Body of pancreas (tissue), 4 donors: Measurements from ENCODE around the gene MOBP.

Experiments used
- CTCF ChIP-seq, 7 experiments: fragments of 450-650 bp in 4 of 7; fragments of 200-600 bp in 3 of 7; sonication (generic) in 3 of 7; IDR thresholded peaks; one replicate each; pipeline ENCODE4 v1.5.1; 2016 to 2019; ENCODE audit warnings: antibody characterized with exemption in 7 of 7
- POLR2A ChIP-seq, 3 donors: fragments of 450-650 bp; IDR thresholded peaks; one replicate each; pipeline ENCODE4 v1.6.1; 2016; ENCODE audit warnings: antibody characterized with exemption in 3 of 3, mild to moderate bottlenecking in 2 of 3

GRCh38 chr3:39446444-39446843 lies 21.0 kb upstream of the MOBP start:
- TF ChIP-seq CTCF (IDR thresholded peaks at IDR 0.05) (no peak), POLR2A (IDR thresholded peaks at IDR 0.05) (no peak)
